Sciatic nerve (tissue), 2 donors: ENCODE results near the gene SPCS2. TPM values are rescaled to one million over a fixed set of nuclear protein-coding genes. Genes with fewer than 3 reads are reported as not detected.
"Not testable (repeated sequence)": the region's sequence is repeated elsewhere in the genome, so short reads cannot be mapped to it uniquely, and the experiment has no call there.

Experiments
- ATAC-seq: fragments of 200-7000 bp; cut with Tn5 transposase; one replicate; pipeline ENCODE4 v1.9.1; 2020; ENCODE audit warnings: mild to moderate bottlenecking, moderate library complexity
- DNase-seq: peaks from one replicate; pipeline ENCODE4 v3.0.0-alpha.2; 2020; ENCODE audit warnings: low spot score
- intact Hi-C: fragments of 100-400 bp; cut with DNase I; formaldehyde crosslinking; loops from one replicate; pipeline ENCODE4 v1.14.2; 2022
- total RNA-seq: library from RNA; stranded (reverse); fragmentation: NEBNext Ultra II Directional; extraction: Animal tissue kit (Norgen Biotek cat#: 25700); gene quantifications from one replicate; pipeline ENCODE4 v1.2.1, GENCODE V29; 2021
- donor health status: DM: no; HTN: no; CAD: no.
- donor health status: DM: no; HTN: no; CAD: no.

SPCS2 gene
- total RNA-seq, 1 donor from 2014 or later = 130 TPM

DNA sequence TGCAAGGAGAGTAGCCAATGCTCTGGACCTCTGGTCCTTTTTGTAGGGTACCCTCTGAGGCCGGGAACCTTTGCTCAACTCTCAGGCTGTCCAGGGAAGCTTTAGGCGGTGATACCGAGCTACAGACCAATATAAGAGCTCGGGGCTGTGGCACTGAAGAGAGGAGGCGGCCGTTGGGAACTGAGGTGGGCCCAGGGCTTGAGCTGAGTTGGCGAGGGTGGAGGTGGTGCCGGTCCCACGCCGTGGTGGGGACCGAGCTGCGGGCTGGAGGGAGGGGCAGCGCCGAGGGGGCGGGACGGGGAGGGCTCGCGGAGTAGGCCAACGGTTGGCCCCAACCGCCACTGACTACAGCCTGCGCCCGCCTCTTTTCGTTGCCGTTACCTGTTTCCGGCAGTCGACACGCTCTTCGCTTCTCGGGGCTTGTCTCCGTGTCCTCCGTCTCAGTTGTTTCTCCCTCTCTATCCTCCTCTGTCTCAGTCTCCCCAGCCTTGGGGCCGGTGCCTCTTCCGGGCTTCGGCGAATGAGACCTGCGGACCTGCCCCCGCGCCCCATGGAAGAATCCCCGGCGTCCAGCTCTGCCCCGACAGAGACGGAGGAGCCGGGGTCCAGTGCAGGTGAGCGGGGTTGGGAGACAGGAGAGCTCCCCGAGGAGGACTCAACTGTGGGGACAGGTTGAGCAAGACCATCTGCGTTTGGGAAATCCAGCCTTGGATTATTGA lies 39.6 kb downstream of the SPCS2 start, which contains the start of gene NEU3:
TSS of gene NEU3 (plus strand) at position 393 of the 719 bp plus-strand sequence. CDS start at position 521, 128 bp downstream.
- ATAC-seq (peak; percentile 97), DNase-seq (peak; percentile 85)
- intact Hi-C loops = no loop called here

DNA sequence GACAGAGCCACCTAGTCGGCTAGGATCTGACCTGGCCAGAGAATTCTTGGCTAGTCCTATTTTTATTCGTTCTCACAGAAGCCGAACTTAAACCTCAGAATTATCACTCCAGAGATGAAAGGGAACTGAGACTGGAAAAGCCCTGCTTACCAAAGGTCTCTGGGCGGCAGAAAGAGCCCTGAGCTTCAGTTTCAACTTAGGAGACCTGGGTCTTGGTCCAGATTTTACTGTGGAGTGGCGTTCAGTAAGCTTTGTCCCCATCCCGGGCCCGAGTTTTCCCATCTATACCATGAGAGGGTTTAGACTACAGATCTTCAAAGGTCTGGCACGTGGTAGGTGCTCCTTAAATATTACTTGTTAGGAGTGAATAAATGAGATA lies 40.2 kb downstream of the SPCS2 start:
- ATAC-seq = no peak
- intact Hi-C loops = no loop called here
- no peak for DNase-seq

DNA sequence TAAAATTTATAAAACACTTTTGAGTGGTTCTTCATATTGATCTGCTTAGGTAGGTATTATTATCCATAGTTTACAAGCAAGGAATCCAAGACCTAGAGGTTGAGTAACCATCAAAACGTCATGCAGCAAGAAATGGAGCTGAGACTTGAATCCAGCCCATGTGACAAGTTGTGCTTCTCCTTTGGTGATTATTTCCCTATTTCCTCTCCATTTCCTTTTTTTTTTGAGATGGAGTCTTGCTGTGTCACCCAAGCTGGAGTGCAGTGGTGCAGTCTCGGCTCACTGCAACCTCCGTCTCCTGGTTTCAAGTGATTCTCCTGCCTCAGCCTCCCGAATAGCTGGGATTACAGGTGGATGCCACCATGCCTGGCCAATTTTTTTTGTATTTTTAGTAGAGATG lies 41.1 kb downstream of the SPCS2 start:
- DNase-seq, ATAC-seq, intact Hi-C loops: not testable (repeated sequence)

DNA sequence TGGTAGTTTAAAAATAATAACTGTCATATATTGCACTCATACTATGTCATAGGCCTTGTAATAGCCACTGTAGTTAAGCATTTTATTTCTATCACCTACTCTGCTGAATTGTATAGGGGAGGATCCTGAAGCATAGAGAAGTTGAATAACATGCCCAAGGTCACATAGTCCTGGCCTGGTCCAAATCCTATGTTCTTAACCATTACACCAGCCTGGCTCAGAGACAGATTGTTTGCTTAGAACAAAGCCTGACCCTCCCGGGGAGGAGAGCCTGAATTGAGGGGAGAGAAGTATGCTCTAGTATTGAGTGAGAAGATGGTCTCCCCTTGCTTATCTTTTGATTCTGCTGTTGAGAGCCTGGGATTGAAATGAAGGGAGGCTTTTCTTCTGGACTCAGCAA lies 41.9 kb downstream of the SPCS2 start:
- ATAC-seq = no peak
- intact Hi-C loops = no loop called here
- DNase-seq = no peak

DNA sequence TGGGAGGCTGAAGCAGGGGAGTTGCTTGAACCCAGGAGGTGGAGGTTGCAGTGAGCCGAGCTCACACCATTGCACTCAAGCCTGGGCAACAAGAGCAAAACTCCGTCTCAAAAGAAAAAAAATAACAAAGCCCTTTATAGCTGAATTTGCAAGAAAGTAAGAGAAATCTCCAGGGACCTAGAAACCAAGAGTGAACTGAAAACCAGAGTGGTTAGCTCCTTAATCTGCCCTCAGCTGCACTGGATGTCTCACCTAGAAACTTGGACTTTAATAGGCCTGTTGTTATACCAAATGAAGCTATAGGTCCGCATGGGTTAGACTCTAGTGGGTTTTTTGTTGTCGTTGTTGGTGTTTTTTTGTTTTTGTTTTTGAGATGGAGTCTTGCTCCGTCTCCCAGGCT lies 43.8 kb downstream of the SPCS2 start:
- DNase-seq (no peak), ATAC-seq (no peak)
- intact Hi-C loops = no loop called here

DNA sequence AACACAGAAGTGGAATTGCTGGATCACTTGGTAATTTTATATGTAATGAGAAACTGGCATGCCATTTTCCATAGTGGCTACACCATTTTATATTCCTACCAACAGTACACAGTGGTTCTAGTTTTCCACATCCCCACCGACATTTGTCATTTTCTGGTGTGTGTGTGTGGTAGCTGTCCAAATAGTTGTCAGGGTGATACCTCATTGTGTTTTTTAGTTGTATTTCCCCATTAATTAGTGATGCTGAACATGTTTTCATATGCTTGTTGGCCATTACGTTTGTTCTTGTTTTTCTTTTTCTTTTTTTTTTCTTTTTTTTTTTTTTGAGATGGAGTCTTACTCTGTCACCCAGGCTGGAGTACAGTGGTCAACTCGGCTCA lies 51.9 kb downstream of the SPCS2 start:
- DNase-seq (no peak), ATAC-seq (no peak)
- intact Hi-C loops = no loop called here

DNA sequence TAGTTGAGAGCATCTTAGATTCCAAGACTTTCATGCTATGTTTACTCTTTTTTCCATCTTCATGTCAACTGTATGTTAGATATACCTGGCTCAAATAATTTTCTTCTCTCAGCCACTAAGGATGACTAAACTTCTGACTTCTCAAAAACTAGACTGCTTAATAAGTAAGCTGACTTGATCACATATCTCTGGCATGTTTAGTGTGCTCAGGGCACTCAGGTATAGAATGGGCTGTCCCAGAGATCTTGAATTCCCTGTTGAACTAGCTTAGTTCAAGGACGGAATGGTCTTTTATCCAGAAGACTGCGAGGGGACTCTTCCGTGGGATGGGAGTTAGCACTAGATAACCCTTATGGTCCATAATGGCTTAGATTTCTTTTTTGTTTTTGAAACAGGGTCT lies 52.6 kb downstream of the SPCS2 start:
- ATAC-seq = no peak
- intact Hi-C loops = no loop called here
- no peak for DNase-seq

DNA sequence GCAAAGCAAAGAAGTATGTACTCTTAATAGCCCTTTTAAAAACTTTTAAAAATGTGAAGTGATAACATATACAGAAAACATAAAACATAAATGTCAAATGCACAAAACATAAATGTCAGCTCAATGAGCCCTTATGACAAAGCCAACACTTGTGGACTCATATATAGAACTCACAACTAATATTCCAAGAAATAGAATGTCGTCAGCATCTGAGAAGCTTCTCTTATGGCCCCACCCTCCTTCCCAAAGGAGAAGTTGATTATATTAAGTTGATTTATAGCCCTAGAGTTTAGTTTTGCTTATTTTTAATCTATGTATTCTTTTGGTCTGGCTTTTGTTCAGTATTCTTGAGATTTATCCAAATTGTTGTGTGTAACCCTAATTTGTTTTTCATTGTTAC lies 53.5 kb downstream of the SPCS2 start:
- ATAC-seq (no peak), DNase-seq (no peak)
- intact Hi-C loops = no loop called here

DNA sequence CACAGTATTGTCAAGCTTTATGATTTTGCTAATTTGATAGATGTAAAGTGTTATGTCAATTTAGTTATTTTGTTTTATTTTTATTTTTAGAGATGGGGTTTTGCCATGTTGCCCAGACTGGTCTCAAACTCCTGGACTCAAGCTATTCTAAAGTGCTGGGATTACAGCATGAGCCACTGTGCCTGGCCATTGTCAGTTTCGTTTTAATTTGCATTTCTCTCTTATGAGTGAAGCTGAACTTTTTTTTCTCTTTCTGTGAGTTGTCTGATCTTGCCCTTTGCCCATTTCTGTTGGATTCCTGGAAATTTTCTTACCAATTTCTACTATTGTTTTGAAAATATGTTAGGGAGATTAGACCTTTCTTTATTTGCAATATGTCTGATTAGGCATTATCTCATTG lies 55.1 kb downstream of the SPCS2 start:
- ATAC-seq (no peak), DNase-seq (no peak)
- intact Hi-C loops = no loop called here

DNA sequence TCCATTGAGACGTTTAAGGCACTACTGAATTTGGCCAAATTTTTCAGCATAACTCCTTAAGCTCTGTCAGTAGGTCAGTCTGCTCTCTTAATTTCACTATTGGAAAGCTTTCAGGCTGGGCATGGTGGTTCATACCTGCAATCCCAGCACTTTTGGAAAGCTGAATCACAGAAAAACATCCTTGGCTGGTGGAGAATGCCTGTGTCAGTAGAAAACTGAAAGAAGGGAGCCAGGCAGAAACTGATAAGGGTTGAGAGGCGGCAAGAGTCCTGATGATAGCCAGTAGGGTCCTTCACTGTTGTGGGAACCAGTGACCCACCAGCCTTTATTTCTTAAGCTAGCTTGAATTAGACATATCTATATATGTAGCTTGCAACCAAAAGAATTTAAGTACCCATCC lies 62.3 kb downstream of the SPCS2 start:
- ATAC-seq (no peak), DNase-seq (no peak)
- intact Hi-C loops = loop anchor here (10.0 kb wide), 1 partner anchor 233 kb away; the partner anchor contains the start of gene TPBGL

DNA sequence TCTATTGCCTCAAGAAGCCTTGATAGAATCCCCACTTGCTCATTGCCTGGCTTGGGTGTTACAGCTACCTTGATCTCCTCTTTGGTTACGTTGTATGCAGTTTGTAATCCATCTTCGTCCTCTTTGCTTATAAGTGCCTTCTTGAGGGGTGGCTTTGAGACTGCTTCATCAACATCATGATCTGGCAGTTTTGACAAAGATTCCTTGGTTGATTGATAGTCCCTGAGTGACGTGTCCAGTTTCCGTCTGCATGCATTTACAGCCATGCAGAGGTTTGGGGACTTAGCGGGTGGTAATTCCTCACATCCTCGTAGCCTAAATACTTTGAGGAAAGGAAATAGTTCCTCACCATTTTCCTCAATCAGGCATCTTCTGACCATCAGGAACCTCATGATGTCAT lies 62.8 kb downstream of the SPCS2 start:
- intact Hi-C loops = loop anchor here (10.0 kb wide), 1 partner anchor 233 kb away; the partner anchor contains the start of gene TPBGL
- ATAC-seq (no peak), DNase-seq (no peak)

DNA sequence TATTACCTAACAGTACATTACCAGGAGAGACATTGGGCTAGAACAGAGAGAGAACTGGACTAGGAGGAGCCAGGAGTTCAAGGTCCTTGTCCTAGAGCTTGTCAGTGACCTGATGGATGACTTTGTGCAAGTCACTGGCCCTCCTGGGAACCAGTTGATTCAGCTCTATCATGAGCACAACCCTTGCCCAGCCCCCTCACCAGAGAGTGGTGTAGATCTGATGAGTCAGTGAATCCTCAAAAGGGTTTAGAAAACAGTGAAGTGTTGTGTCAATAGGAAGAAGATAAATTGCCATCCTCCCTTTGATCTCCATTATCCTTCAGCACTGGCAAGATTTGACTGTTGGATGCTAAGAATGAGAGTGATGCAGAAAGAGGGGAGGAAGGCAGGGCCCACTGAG lies 64.0 kb downstream of the SPCS2 start:
- DNase-seq (no peak), ATAC-seq (no peak)
- intact Hi-C loops = loop anchor here (10.0 kb wide), 1 partner anchor 232 kb away; the partner anchor contains the start of gene TPBGL

DNA sequence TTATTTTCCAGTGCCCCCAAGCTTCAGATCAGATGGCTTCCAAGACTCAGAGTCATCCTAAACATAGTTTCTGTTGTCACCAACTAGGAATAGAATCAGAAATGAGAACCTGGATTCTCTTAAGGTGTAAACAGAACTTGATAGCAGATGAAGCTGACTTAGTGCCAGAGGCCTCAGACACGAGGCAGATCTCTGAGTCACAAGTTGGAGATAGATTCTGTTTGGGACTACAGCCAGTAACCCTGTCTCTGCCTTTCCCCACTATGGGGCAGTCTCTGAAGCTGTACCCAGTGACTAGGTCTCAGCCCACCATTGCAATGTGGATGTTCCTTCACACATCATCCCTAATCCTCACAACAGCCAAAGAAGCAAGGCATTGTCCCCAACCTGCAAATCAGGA lies 65.1 kb downstream of the SPCS2 start:
- intact Hi-C loops = loop anchor here (10.0 kb wide), 1 partner anchor 231 kb away; the partner anchor contains the start of gene TPBGL
- no peak for ATAC-seq

DNA sequence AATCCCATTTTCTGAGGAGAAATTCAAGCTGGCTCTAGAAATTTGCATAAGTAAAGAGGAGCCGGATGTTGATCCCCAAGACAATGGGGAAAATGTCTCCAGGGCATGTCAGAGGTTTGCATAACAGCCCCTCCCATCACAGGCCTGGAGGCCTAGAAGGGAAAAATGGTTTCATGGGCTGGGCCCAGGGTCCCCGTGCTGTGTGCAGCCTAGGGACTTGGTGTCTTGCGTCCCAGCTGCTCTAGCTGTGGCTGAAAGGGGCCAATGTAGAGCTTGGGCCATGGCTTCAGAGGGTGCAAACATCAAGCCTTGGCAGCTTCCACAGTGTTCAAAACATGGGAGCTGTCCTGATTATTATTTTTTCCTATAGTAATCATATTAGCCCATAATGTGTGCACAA lies 70.1 kb downstream of the SPCS2 start:
- intact Hi-C loops = loop anchor here (10.0 kb wide), 1 partner anchor 226 kb away; the partner anchor contains the start of gene TPBGL
- not testable (repeated sequence) for DNase-seq, ATAC-seq

More for the DNA sequence above, 65.1 kb downstream of the SPCS2 start:
- no peak for DNase-seq

DNA sequence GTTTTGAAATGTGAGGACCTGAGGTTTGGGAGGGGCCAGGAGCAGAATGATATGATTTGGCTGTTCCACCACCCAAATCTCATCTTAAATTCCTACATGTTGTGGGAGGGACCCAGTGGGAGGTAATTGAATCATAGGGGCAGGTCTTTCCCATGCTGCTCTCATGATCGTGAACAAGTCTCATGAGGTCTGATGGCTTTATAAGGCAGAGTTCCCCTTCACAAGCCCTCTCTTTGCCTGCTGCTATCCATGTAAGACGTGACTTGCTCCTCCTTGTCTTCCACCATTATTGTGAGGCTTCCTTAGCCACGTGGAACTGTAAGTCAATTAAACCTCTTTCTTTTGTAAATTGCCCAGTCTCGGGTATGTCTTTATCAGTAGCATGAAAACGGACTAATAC lies 71.3 kb downstream of the SPCS2 start:
- ATAC-seq, DNase-seq, intact Hi-C loops: not testable (repeated sequence)

DNA sequence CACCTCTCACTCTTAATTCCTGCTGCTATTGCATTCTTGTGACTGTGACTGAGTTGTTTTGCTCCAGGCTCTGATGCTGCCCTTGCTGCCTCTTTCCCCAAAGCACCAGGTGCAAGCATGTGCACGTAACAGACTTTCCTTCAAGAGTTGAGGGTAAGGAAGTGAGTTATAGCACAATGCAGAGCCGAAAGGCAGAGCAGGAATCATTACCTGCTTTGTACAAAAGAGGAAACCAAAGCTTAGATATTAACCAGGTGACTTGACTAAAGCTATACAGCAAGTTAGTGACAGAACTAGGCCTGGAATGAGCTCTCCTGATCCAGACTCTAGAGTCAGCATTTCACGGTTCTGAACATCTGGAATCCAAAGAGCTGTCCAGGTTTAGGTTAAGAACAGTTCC lies 73.2 kb downstream of the SPCS2 start:
- no peak for ATAC-seq
- intact Hi-C loops = no loop called here
- DNase-seq = no peak

DNA sequence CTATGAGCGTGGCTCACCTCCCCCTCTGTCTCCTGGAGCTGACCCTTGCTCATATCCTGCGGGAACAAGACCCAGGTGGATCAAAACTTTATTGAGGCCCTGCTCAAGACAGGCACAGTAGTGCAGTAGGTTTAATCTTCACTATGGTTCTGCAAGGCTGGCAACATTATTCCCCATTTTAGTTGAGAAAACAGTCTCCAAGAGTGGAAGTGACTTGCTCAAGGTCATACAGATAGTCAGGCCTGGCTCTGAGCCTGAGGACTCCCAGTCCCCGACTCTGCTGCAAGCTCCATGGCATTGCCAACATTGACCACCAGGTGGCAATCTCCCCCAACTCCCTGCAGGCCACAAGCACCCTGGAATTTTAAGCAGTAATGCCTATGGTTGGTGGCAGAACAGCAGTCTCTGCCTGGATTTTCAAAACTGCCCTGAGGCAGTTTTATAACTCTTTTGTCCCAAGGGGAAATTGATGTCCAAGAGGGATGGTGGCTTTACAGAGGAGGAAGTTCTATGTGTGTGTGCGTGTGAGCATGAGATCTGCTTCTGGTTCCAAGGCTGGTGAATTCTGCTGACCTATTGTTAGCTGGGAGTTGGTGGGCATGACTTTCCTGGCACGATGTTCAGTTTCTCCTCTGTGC lies 73.8 kb downstream of the SPCS2 start:
- intact Hi-C loops = no loop called here

DNA sequence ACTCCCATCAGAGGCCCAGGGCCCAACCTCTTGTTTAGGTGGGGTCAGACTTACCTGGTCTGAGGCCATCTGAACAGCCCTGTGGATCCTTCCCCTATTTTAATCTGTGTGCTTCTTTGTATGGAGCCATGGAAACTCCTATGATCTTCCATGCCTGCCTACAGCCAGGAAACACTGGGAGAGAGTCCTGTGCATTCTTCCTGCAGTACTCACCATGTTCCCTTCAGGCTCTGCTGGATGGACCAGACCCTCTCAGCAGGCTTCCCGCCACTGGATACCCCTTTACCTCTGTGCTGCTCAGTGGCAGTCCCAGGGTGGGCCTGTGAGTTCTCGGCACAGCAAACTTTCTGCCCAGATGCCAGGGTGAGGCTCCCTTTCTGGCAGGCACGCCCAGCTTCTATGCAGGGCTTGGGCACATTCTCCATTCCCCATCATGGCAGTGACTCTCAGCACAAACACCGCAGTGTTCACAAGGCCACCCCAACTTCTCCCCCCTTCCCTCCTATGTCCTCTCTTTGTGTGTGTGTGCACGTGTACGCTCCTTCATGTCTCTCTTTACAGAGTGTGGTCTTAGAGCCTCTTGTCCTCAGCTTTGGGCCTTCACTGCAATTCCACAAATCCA lies 74.5 kb downstream of the SPCS2 start:
- intact Hi-C loops = no loop called here
- peak; percentile 48 for ATAC-seq

More for the DNA sequence above, 73.8 kb downstream of the SPCS2 start:
- DNase-seq = peak; percentile 87
- peak; percentile 91 for ATAC-seq

DNA sequence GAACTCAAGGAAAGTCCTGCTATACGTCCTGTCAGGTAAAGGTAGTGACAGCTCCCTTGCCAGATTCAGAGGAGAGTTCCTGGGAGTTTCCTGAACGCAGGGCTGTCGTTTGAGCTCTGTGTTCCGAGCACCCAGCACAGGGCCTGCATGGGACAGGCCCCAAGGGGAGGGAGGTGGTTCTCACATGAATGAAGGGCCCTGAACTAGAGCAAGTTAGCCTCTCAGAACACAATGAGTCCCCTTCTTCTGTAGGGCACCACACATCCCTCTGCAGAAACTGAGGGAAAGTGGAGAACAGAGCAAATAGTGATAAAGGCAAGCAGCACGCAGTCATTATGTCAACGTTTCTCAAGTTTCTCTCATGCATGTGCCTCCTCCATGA lies 75.0 kb downstream of the SPCS2 start:
- intact Hi-C loops = no loop called here
- ATAC-seq (peak; percentile 62), DNase-seq (no peak)

More for the DNA sequence above, 74.5 kb downstream of the SPCS2 start:
- no peak for DNase-seq

DNA sequence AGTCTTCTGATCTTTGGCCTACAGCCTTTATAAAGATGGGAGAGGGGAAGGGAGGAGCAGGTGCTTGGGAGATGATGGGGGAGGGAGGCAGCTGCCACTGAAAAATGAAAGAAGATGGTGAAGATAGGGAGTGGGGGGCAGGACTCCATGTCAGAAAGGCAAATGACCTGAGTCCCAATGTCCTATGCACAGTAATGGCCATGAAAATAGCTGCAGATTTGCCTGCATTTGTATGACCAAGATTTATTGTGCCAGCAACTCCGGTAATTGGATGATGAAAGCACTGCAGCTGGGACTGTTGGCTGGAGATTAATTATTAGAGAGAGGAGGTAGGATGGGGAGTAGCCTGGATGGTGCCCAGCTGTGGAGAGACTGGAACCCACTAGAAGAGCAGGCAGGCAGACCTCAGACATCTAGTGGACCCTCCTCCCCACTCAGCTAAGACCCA lies 75.7 kb downstream of the SPCS2 start:
- DNase-seq = no peak
- no peak for ATAC-seq
- intact Hi-C loops = no loop called here
